HCT116 (cell line): Measurements from ENCODE around the gene TMEM61.
"Not testable (repeated sequence)": the region's sequence is repeated elsewhere in the genome, so short reads cannot be mapped to it uniquely, and the experiment has no call there.

ENCODE experiments used
- EGR1 ChIP-seq: IDR thresholded peaks from 2 replicates; pipeline ENCODE4 v1.6.1; 2012; ENCODE audit warnings: low read depth
- EZH2 ChIP-seq: fragments of 200-600 bp; sonication (generic); IDR thresholded peaks from 2 replicates; pipeline ENCODE4 v1.6.1; 2017; ENCODE audit warnings: antibody characterized with exemption, mixed run types
- EZH2phosphoT487 ChIP-seq: fragments of 200-600 bp; IDR thresholded peaks from 2 replicates; pipeline ENCODE4 v1.6.1; 2018; ENCODE audit warnings: antibody characterized with exemption, borderline replicate concordance
- POLR2A ChIP-seq: IDR thresholded peaks from 2 replicates; pipeline ENCODE4 v1.7.0; 2011; ENCODE audit warnings: borderline replicate concordance; ENCODE audit not compliant: insufficient read depth, insufficient read length; ENCODE audit errors: extremely low read depth
- POLR2AphosphoS5 ChIP-seq: IDR thresholded peaks from 2 replicates; pipeline ENCODE4 v1.6.1; 2011; ENCODE audit warnings: mild to moderate bottlenecking, low read depth, low read length, moderate library complexity
- RAD21 ChIP-seq: IDR thresholded peaks from 2 replicates; pipeline ENCODE4 v1.6.1; 2012; ENCODE audit warnings: low read depth, mild to moderate bottlenecking
- YY1 ChIP-seq: IDR thresholded peaks from 2 replicates; pipeline ENCODE4 v1.6.1; 2011; ENCODE audit warnings: low read length, low read depth, moderate library complexity, mild to moderate bottlenecking; ENCODE audit not compliant: insufficient replicate concordance; ENCODE audit errors: extremely low read depth
- ZFX ChIP-seq: fragments of 450-650 bp; IDR thresholded peaks from 2 replicates; pipeline ENCODE4 v1.6.1; 2017
- TF ChIP-seq, protein P1 (sequence below), 3 experiments: fragments of 200-600 bp in 1 of 3; sonication (generic) in 1 of 3; IDR thresholded peaks in 2 of 3; conservative IDR thresholded peaks in 1 of 3; 2 replicates each; pipeline ENCODE4 v1.5.1; 2012 to 2017; ENCODE audit warnings: low read depth in 2 of 3, low read length in 2 of 3, antibody characterized with exemption in 1 of 3, borderline replicate concordance in 1 of 3, control low read depth in 1 of 3, mild to moderate bottlenecking in 1 of 3, mixed read lengths in 1 of 3, mixed run types in 1 of 3, moderate library complexity in 1 of 3; ENCODE audit not compliant: insufficient read depth in 1 of 3
- TF ChIP-seq, protein P2 (sequence below): IDR thresholded peaks from 2 replicates; pipeline ENCODE4 v1.6.1; 2012
- TF ChIP-seq, protein P3 (sequence below): IDR thresholded peaks from 2 replicates; pipeline ENCODE4 v1.6.1; 2011; ENCODE audit warnings: mild to moderate bottlenecking, low read length, moderate library complexity; ENCODE audit not compliant: insufficient replicate concordance; ENCODE audit errors: extremely low read depth

DNA sequence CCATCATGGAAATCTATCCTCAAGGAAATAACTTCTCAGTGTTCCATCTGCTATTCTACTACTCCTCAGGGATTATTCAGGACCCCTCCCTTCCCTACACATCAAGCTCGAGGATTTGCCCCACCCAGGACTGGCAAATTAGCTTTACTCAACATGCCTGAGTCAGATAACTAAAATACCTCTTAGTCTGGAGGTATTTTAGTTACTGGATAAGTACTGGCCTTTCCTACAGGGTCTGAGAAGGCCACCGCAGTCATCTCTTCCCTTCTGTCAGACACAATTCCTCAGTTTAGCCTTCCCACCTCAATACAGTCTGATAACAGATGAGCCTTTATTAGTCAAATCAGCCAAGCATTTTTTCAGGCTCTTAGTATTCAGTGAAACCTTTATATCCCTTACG is 46.3 kb downstream of the TMEM61 start:
- TF ChIP-seq, protein P1, sequence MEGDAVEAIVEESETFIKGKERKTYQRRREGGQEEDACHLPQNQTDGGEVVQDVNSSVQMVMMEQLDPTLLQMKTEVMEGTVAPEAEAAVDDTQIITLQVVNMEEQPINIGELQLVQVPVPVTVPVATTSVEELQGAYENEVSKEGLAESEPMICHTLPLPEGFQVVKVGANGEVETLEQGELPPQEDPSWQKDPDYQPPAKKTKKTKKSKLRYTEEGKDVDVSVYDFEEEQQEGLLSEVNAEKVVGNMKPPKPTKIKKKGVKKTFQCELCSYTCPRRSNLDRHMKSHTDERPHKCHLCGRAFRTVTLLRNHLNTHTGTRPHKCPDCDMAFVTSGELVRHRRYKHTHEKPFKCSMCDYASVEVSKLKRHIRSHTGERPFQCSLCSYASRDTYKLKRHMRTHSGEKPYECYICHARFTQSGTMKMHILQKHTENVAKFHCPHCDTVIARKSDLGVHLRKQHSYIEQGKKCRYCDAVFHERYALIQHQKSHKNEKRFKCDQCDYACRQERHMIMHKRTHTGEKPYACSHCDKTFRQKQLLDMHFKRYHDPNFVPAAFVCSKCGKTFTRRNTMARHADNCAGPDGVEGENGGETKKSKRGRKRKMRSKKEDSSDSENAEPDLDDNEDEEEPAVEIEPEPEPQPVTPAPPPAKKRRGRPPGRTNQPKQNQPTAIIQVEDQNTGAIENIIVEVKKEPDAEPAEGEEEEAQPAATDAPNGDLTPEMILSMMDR (IDR thresholded peaks at IDR 0.05 in 2 of 3, conservative IDR thresholded peaks at IDR 0.05 in 1 of 3; ENCODE audit: borderline replicate concordance in 1 of 3, insufficient read depth in 1 of 3, low read depth in 2 of 3, low read length in 2 of 3) = not testable (repeated sequence)
- not testable (repeated sequence) for TF ChIP-seq EZH2phosphoT487, EGR1, POLR2AphosphoS5, EZH2, ZFX, POLR2A, RAD21, YY1
- TF ChIP-seq, protein P2, sequence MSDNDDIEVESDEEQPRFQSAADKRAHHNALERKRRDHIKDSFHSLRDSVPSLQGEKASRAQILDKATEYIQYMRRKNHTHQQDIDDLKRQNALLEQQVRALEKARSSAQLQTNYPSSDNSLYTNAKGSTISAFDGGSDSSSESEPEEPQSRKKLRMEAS = not testable (repeated sequence)
- TF ChIP-seq, protein P3, sequence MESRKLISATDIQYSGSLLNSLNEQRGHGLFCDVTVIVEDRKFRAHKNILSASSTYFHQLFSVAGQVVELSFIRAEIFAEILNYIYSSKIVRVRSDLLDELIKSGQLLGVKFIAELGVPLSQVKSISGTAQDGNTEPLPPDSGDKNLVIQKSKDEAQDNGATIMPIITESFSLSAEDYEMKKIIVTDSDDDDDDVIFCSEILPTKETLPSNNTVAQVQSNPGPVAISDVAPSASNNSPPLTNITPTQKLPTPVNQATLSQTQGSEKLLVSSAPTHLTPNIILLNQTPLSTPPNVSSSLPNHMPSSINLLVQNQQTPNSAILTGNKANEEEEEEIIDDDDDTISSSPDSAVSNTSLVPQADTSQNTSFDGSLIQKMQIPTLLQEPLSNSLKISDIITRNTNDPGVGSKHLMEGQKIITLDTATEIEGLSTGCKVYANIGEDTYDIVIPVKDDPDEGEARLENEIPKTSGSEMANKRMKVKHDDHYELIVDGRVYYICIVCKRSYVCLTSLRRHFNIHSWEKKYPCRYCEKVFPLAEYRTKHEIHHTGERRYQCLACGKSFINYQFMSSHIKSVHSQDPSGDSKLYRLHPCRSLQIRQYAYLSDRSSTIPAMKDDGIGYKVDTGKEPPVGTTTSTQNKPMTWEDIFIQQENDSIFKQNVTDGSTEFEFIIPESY = not testable (repeated sequence)
